Head of caudate nucleus (tissue), 42 donors: Measurements from ENCODE around the gene CLDN24.

Experiments used
- DNase-seq, 42 donors: peaks; one replicate each; pipeline versions ENCODE4 v3.0.0 to v3.0.0-alpha.2; 2020 to 2021; ENCODE audit warnings: mixed read lengths in 7 of 42
- intact Hi-C: fragments of 100-400 bp; cut with DNase I; formaldehyde crosslinking; loops from one replicate; pipeline ENCODE4 v1.15.0; 2022

CLDN24 gene

GRCh38 chr4:183322326-183322725 is at the start of gene CLDN24:
Gene CLDN24 (minus strand): TSS chr4:183322426. CDS start chr4:183322426, 0 bp downstream.
- no peak for DNase-seq
- intact Hi-C loops, result no loop called here

- DNase-seq, result no peak
Measured at GRCh38 chr4:183370786-183371185, 48.6 kb upstream of the CLDN24 start.

GRCh38 chr4:183369073-183369472 is 46.8 kb upstream of the CLDN24 start:
- intact Hi-C loops, result no loop called here
- DNase-seq, result no peak

More at GRCh38 chr4:183370786-183371185, 48.6 kb upstream of the CLDN24 start:
- intact Hi-C loops, result no loop called here

GRCh38 chr4:183366206-183366835 is 44.1 kb upstream of the CLDN24 start:
- no peak for DNase-seq
- intact Hi-C loops, result no loop called here

- DNase-seq, result no peak
- intact Hi-C loops, result no loop called here
Measured at GRCh38 chr4:183364025-183364424, 41.8 kb upstream of the CLDN24 start.

- DNase-seq, result peak in 8 of 42 donors; percentile 17 to 52 (median 24)
- intact Hi-C loops, result no loop called here
Measured at GRCh38 chr4:183362916-183363542, 40.8 kb upstream of the CLDN24 start.

GRCh38 chr4:183362036-183362435 is 39.8 kb upstream of the CLDN24 start:
- intact Hi-C loops, result no loop called here
- no peak for DNase-seq

- intact Hi-C loops, result no loop called here
- peak in 12 of 42 donors; percentile 21 to 58 (median 44) for DNase-seq
Measured at GRCh38 chr4:183360161-183360919, 38.1 kb upstream of the CLDN24 start.

GRCh38 chr4:183358215-183358755 is 36.1 kb upstream of the CLDN24 start:
- DNase-seq, result peak in 1 of 42 donors; percentile 19

GRCh38 chr4:183356931-183357675 is 34.9 kb upstream of the CLDN24 start:
- peak in 1 of 42 donors; percentile 13 for DNase-seq

More at GRCh38 chr4:183358215-183358755, 36.1 kb upstream of the CLDN24 start:
- intact Hi-C loops, result no loop called here

GRCh38 chr4:183356173-183356830 is 34.1 kb upstream of the CLDN24 start:
- intact Hi-C loops, result no loop called here
- peak in 1 of 42 donors; percentile 21 for DNase-seq

More at GRCh38 chr4:183356931-183357675, 34.9 kb upstream of the CLDN24 start:
- intact Hi-C loops, result no loop called here

- DNase-seq, result no peak
- intact Hi-C loops, result no loop called here
Measured at GRCh38 chr4:183355405-183355804, 33.2 kb upstream of the CLDN24 start.

GRCh38 chr4:183354219-183354618 is 32.0 kb upstream of the CLDN24 start:
- intact Hi-C loops, result no loop called here
- peak in 1 of 42 donors; percentile 1 for DNase-seq

- intact Hi-C loops, result no loop called here
- DNase-seq, result no peak
Measured at GRCh38 chr4:183353557-183353956, 31.3 kb upstream of the CLDN24 start.

GRCh38 chr4:183352546-183352945 is 30.3 kb upstream of the CLDN24 start:
- intact Hi-C loops, result no loop called here
- DNase-seq, result peak in 1 of 42 donors; percentile 4

GRCh38 chr4:183350317-183351071 is 28.3 kb upstream of the CLDN24 start:
- intact Hi-C loops, result no loop called here
- DNase-seq, result peak in 1 of 42 donors; percentile 13

- peak in 1 of 42 donors; percentile 29 for DNase-seq
- intact Hi-C loops, result no loop called here
Measured at GRCh38 chr4:183349673-183350072, 27.4 kb upstream of the CLDN24 start.
